Trophoblast cell (in vitro differentiated cells and primary cell): ENCODE results near the gene SNRPB.
A peak's percentile ranks its signal among the peaks of the same experiment; 100 is the strongest.

Experiments
- DNase-seq, 2 donors: peaks; one replicate each; pipeline ENCODE4 v3.0.0-alpha.2; 2016
- H2AFZ ChIP-seq: 2 replicates; pipeline ENCODE4 v1.6.1; 2013; ENCODE audit warnings: low read length, moderate library complexity, mild to moderate bottlenecking; ENCODE audit not compliant: insufficient read depth, poor library complexity
- H2AK5ac ChIP-seq: 2 replicates; pipeline ENCODE4 v1.6.1; 2013; ENCODE audit warnings: mild to moderate bottlenecking, low read length
- H2BK120ac ChIP-seq: 2 replicates; pipeline ENCODE4 v1.6.1; 2013; ENCODE audit warnings: low read length, mild to moderate bottlenecking, moderate library complexity; ENCODE audit not compliant: insufficient read depth, poor library complexity
- H2BK12ac ChIP-seq: 2 replicates; pipeline ENCODE4 v1.6.1; 2013; ENCODE audit warnings: mild to moderate bottlenecking, low read length, moderate library complexity
- H2BK5ac ChIP-seq: 2 replicates; pipeline ENCODE4 v1.6.1; 2013; ENCODE audit warnings: low read length, low read depth, moderate library complexity, mild to moderate bottlenecking; ENCODE audit not compliant: poor library complexity
- H3K14ac ChIP-seq: 2 replicates; pipeline ENCODE4 v1.6.1; 2013; ENCODE audit warnings: mild to moderate bottlenecking, low read length
- H3K18ac ChIP-seq: 2 replicates; pipeline ENCODE4 v1.6.1; 2013; ENCODE audit warnings: mild to moderate bottlenecking, low read length
- H3K23ac ChIP-seq: 2 replicates; pipeline ENCODE4 v1.6.1; 2013; ENCODE audit warnings: low read length
- H3K27ac ChIP-seq: 2 replicates; pipeline ENCODE4 v1.5.1; 2013; ENCODE audit warnings: low read depth, mild to moderate bottlenecking, inconsistent platforms, low read length, moderate library complexity
- H3K27me3 ChIP-seq: 2 replicates; pipeline ENCODE4 v1.6.1; 2013; ENCODE audit warnings: inconsistent platforms, mild to moderate bottlenecking, low read length, moderate library complexity; ENCODE audit not compliant: insufficient read depth
- H3K36me3 ChIP-seq, 2 experiments: 1 replicate in 1 of 2; 2 replicates in 1 of 2; pipeline ENCODE4 v1.6.1; 2013; ENCODE audit warnings: low read length in 2 of 2, mild to moderate bottlenecking in 2 of 2, moderate library complexity in 1 of 2; ENCODE audit not compliant: insufficient read depth in 2 of 2, control insufficient read depth in 1 of 2
- H3K4ac ChIP-seq: 2 replicates; pipeline ENCODE4 v1.6.1; 2013; ENCODE audit warnings: low read depth, mild to moderate bottlenecking, low read length, moderate library complexity
- H3K4me1 ChIP-seq, 2 experiments: 1 replicate in 1 of 2; 2 replicates in 1 of 2; pipeline ENCODE4 v1.6.1; 2013; ENCODE audit warnings: low read length in 2 of 2, mild to moderate bottlenecking in 2 of 2, moderate library complexity in 1 of 2; ENCODE audit not compliant: insufficient read depth in 2 of 2, control insufficient read depth in 1 of 2
- H3K4me2 ChIP-seq: 2 replicates; pipeline ENCODE4 v1.6.1; 2013; ENCODE audit warnings: inconsistent platforms, mild to moderate bottlenecking, low read length, moderate library complexity
- H3K4me3 ChIP-seq: 2 replicates; pipeline ENCODE4 v1.5.1; 2013; ENCODE audit warnings: mild to moderate bottlenecking, low read depth, low read length, inconsistent platforms
- H3K79me1 ChIP-seq: one replicate; pipeline ENCODE4 v1.6.1; 2013; ENCODE audit warnings: low read length
- H3K79me2 ChIP-seq: 2 replicates; pipeline ENCODE4 v1.6.1; 2013; ENCODE audit warnings: low read length, mild to moderate bottlenecking; ENCODE audit not compliant: control insufficient read depth, insufficient read depth, poor library complexity
- H3K9ac ChIP-seq: 2 replicates; pipeline ENCODE4 v1.6.1; 2013; ENCODE audit warnings: mild to moderate bottlenecking, low read length
- H3K9me3 ChIP-seq: 2 replicates; pipeline ENCODE4 v1.6.1; 2013; ENCODE audit warnings: low read depth, mild to moderate bottlenecking, control low read depth, inconsistent platforms, low read length; ENCODE audit not compliant: insufficient read depth
- H4K12ac ChIP-seq: 2 replicates; pipeline ENCODE4 v1.6.1; 2013; ENCODE audit warnings: low read depth, mild to moderate bottlenecking, low read length, moderate library complexity
- H4K8ac ChIP-seq: 2 replicates; pipeline ENCODE4 v1.6.1; 2013; ENCODE audit warnings: low read depth, mild to moderate bottlenecking, low read length, moderate library complexity
- H4K91ac ChIP-seq: one replicate; pipeline ENCODE4 v1.6.1; 2013; ENCODE audit warnings: low read depth, mild to moderate bottlenecking, low read length, moderate library complexity
- WGBS: extraction: QIAGEN DNeasy Blood & Tissue Kit; methylation state at CpG from one replicate; pipeline ENCODE4 v1.1.7; 2013; ENCODE audit warnings: missing lambda C conversion rate; ENCODE audit not compliant: insufficient read length, insufficient coverage; ENCODE audit errors: extremely low coverage; 5-methylcytosine and 5-hydroxymethylcytosine counted together

The SNRPB gene

DNA sequence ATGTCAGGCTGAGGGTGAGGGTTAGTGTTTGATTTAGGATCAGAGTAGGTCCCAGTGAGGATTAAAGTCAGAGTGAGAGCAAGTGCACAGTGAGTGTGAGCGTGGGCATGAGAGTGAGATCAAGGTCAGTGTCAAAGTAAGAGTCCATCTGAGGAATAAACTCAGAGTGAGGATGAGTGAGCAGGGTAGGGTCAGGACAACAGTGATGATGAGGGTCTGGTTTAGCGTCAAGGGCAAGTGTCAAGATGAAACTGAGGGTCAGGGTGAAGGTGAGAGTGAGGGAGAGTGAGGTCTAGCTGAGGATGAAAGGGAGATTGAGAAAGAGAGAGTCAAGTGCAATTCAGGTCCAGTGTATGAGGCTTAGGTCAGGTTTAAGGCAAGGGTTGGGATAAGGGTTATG, 45.8 kb upstream of the SNRPB start:
- Histone ChIP-seq H3K4me2 (no peak overlapping the region), H3K9me3 (no peaks in the 10 kb centered on the region), H3K23ac (no peak overlapping the region), H3K14ac (no peak overlapping the region), H3K4ac (no peak overlapping the region), H2AK5ac (no peak overlapping the region), H3K36me3 (no peaks in the 10 kb centered on the region), H3K79me1 (no peaks in the 10 kb centered on the region), H4K8ac (no peak overlapping the region), H4K12ac (no peak overlapping the region), H4K91ac (no peak overlapping the region), H2BK5ac (no peak overlapping the region), H3K18ac (no peak overlapping the region), H2BK120ac (no peak overlapping the region), H3K9ac (peak overlapping the region; percentile 11), H2AFZ (no peak overlapping the region), H3K79me2 (no peaks in the 10 kb centered on the region), H3K27ac (no peak overlapping the region), H3K27me3 (peaks cover 7% of the 10 kb centered on the region), H3K4me1 (no peaks in the 10 kb centered on the region), H2BK12ac (no peak overlapping the region), H3K4me3 (no peak overlapping the region)
- WGBS = no CpG with 5 or more reads among the region's 2 CpGs
- DNase-seq = no peak

DNA sequence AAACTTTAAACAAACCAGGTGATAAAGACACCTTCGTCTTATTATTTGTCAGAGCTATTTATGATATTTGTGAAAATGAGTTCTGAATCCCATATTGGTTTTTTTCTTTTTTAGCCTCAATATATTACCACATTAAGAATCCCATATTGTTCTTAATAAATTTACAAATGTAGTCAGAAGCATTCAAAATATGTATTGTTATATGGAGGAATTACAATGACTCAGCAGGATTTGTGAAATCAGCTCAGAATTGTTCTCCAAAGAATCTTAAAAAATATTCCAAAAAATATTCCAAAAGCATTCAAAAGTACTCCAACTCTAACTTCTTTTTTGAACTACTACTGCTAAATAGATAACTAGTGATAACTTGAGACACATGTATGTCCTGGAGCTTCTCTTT, 44.6 kb upstream of the SNRPB start:
- no peak overlapping the region for H3K4me3 ChIP-seq
- no peaks in the 10 kb centered on the region for H3K9me3 ChIP-seq
- WGBS = no CpG with 5 or more reads among the region's 1 CpG
- no peak overlapping the region for H3K27ac ChIP-seq
- H3K18ac ChIP-seq = no peak overlapping the region
- no peak overlapping the region for H4K91ac ChIP-seq
- DNase-seq = no peak
- no peak overlapping the region for H4K12ac ChIP-seq
- H4K8ac ChIP-seq = no peak overlapping the region
- no peak overlapping the region for H2AFZ ChIP-seq
- H3K79me2 ChIP-seq = no peaks in the 10 kb centered on the region
- no peak overlapping the region for H2BK120ac ChIP-seq
- H2BK5ac ChIP-seq = no peak overlapping the region
- no peak overlapping the region for H3K14ac ChIP-seq
- H2BK12ac ChIP-seq = no peak overlapping the region
- H3K4ac ChIP-seq = no peak overlapping the region
- no peaks in the 10 kb centered on the region for H3K36me3 ChIP-seq
- no peaks in the 10 kb centered on the region for H3K79me1 ChIP-seq
- no peak overlapping the region for H3K4me2 ChIP-seq
- no peak overlapping the region for H2AK5ac ChIP-seq
- H3K9ac ChIP-seq = no peak overlapping the region
- no peaks in the 10 kb centered on the region for H3K4me1 ChIP-seq
- no peak overlapping the region for H3K23ac ChIP-seq
- H3K27me3 ChIP-seq = peaks cover 7% of the 10 kb centered on the region

GRCh38 chr20:2509794-2510193, 39.2 kb upstream of the SNRPB start:
- no peak overlapping the region for H3K18ac ChIP-seq
- no peak overlapping the region for H3K9ac ChIP-seq
- no peak overlapping the region for H3K23ac ChIP-seq
- H3K36me3 ChIP-seq = no peaks in the 10 kb centered on the region
- H3K14ac ChIP-seq = no peak overlapping the region
- H2AK5ac ChIP-seq = no peak overlapping the region
- peak overlapping the region; percentile 81 for H3K4me2 ChIP-seq
- no peak overlapping the region for H4K91ac ChIP-seq
- H2BK120ac ChIP-seq = no peak overlapping the region
- no peak overlapping the region for H4K12ac ChIP-seq
- H3K79me2 ChIP-seq = peaks cover 7% of the 10 kb centered on the region
- peak; percentile 59 to 82 for DNase-seq
- H3K27me3 ChIP-seq = peaks cover 5% of the 10 kb centered on the region
- no peak overlapping the region for H3K27ac ChIP-seq
- H3K9me3 ChIP-seq = no peaks in the 10 kb centered on the region
- no peak overlapping the region for H4K8ac ChIP-seq
- H2BK5ac ChIP-seq = no peak overlapping the region
- WGBS = no CpG with 5 or more reads among the region's 3 CpGs
- peaks cover 7% of the 10 kb centered on the region for H3K79me1 ChIP-seq
- H2BK12ac ChIP-seq = no peak overlapping the region
- no peak overlapping the region for H2AFZ ChIP-seq
- no peak overlapping the region for H3K4ac ChIP-seq
- H3K4me3 ChIP-seq = no peak overlapping the region
- peaks cover 6 to 8% of the 10 kb centered on the region in 2 experiments for H3K4me1 ChIP-seq

- H4K12ac ChIP-seq = peak overlapping the region; percentile 63
- DNase-seq = peak; percentile 38 to 61
- no peaks in the 10 kb centered on the region for H3K9me3 ChIP-seq
- H3K23ac ChIP-seq = no peak overlapping the region
- H3K79me2 ChIP-seq = peaks cover 7% of the 10 kb centered on the region
- H3K18ac ChIP-seq = no peak overlapping the region
- H3K4me3 ChIP-seq = peak overlapping the region; percentile 77
- no peak overlapping the region for H3K27ac ChIP-seq
- H4K91ac ChIP-seq = peak overlapping the region; percentile 59
- peaks cover 2% of the 10 kb centered on the region for H3K27me3 ChIP-seq
- H3K14ac ChIP-seq = peak overlapping the region; percentile 58
- H2BK120ac ChIP-seq = no peak overlapping the region
- peak overlapping the region; percentile 65 for H3K9ac ChIP-seq
- no peak overlapping the region for H3K4ac ChIP-seq
- peaks cover 6 to 8% of the 10 kb centered on the region in 2 experiments for H3K4me1 ChIP-seq
- H2AFZ ChIP-seq = peak overlapping the region; percentile 68
- H3K36me3 ChIP-seq = no peaks in the 10 kb centered on the region
- peak overlapping the region; percentile 13 for H2AK5ac ChIP-seq
- H3K79me1 ChIP-seq = peaks cover 7% of the 10 kb centered on the region
- H2BK5ac ChIP-seq = no peak overlapping the region
- H3K4me2 ChIP-seq = peak overlapping the region; percentile 81
- H4K8ac ChIP-seq = peak overlapping the region; percentile 94
- H2BK12ac ChIP-seq = no peak overlapping the region
- no CpG with 5 or more reads among the region's 9 CpGs for WGBS
Measured at GRCh38 chr20:2509468-2509781, 38.8 kb upstream of the SNRPB start.
